Bronchial smooth muscle cell (primary cell): ENCODE results near the gene SLC35F6. TPM values are rescaled to one million over a fixed set of nuclear protein-coding genes. Genes with fewer than 3 reads are reported as not detected.

Experiments used
- total RNA-seq: library from RNA; depleted of rRNA; stranded (reverse); fragments of >200 nt; gene quantifications from 2 replicates; pipeline ENCODE4 v1.2.1, GENCODE V29; 2014

Gene SLC35F6, protein sequence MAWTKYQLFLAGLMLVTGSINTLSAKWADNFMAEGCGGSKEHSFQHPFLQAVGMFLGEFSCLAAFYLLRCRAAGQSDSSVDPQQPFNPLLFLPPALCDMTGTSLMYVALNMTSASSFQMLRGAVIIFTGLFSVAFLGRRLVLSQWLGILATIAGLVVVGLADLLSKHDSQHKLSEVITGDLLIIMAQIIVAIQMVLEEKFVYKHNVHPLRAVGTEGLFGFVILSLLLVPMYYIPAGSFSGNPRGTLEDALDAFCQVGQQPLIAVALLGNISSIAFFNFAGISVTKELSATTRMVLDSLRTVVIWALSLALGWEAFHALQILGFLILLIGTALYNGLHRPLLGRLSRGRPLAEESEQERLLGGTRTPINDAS
- 26.3 and 33.6 TPM in 2 replicates for total RNA-seq

DNA sequence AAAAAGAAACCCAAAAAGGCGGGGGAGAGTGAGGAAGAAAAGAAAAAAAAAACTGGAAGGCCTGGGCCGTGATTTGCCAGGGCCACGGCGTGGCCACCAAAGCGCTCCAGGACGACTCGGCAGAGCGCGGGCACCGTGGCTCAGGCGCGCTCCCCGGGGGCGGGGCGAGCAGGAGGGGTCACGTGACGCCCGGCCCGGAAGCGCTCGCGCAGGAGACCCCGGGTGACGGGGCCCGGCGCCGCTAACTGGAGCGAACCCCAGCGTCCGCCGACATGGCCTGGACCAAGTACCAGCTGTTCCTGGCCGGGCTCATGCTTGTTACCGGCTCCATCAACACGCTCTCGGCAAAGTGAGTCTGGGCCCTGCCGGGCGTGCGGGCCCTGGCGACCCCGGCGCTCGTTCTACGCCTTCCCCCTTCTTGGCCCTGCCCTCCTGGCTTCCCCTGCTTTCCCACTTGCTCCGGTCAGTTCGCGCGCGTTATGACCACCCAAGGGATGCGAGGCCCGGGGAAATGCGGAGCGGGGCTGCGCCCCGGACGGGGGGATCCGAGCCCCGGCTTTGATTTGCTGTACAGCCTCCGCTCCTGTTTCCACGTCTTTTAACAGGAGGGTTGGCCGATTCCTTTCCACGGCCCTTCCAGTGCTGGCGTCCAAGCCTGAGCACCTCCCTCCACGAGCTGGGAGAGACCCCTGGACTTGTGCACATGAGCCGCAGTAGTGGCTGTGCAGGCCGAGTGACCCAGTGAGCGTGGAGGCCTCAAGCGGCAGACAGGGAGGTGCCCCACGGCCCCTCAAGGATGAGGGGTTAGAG is at the start of gene SLC35F6:
TSS of gene SLC35F6 (plus strand) at position 207 of the 810 bp plus-strand sequence. CDS start at position 273, 66 bp downstream.

DNA sequence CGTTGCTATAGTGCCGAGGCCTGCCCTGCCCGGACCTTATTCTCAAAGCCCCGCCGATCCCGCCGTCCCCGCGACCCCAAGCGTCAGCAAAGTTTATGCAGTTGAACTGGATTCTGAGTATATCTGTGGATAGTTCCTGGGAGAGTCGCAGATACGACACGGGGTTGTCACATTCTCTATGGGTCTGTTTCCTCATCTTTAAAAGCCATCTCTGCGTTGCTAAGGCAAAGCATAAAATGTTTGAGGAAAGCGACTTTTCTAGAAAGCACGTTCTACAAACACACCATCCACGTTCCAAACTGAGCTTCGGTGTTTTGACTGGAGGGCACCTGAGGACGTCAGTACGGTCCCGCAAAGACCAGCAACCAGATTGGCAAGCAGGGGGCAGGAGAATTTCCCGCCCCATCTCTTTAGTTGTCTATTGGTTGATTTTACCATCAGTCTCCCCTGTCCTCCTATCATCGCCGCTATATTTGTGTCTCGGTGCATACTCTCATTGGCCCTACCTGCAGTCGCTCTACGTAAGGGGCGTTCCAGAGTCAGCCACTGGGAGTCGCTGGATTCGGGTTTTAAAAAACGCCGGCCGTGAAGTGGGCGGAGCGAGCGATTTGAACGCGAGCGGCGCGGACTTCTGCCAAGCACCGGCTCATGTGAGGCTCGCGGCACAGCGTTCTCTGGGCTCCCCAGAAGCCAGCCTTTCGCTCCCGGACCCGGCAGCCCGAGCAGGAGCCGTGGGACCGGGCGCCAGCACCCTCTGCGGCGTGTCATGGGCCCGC is 21.5 kb downstream of the SLC35F6 start, which contains the start of gene CENPA:
TSS of gene CENPA (plus strand) at position 626 of the 776 bp plus-strand sequence. CDS start at position 767, 141 bp downstream.

Other genes starting within 250 kb of the SLC35F6 start
- gene CIB4, start 122.9 kb upstream of the SLC35F6 start, total RNA-seq: not detected in 2 replicates
- gene KCNK3, start 71.6 kb upstream of the SLC35F6 start, total RNA-seq: under 0.01 TPM in 1 of 2 replicates, not detected in the other
- 0.26 and 1.6 TPM in 2 replicates for gene CENPA, start 21.8 kb downstream of the SLC35F6 start, total RNA-seq
- gene DPYSL5, start 83.8 kb downstream of the SLC35F6 start, total RNA-seq: not detected in 2 replicates
- 3.5 and 5.4 TPM in 2 replicates for gene MAPRE3, start 206.4 kb downstream of the SLC35F6 start, total RNA-seq